Smooth muscle cell (in vitro differentiated cells): ENCODE measurements around the gene LSS. TPM values are rescaled to one million over a fixed set of nuclear protein-coding genes. Genes with fewer than 3 reads are reported as not detected.
"Not testable (repeated sequence)": the region's sequence is repeated elsewhere in the genome, so short reads cannot be mapped to it uniquely, and the experiment has no call there.

Source experiments
- DNase-seq: peaks from one replicate; lab custom pipeline; 2025; ENCODE audit not compliant: unreplicated experiment; lab: John Stamatoyannopoulos, UW
- H2AFZ ChIP-seq: fragments of 200-600 bp; sonication (generic); 2 replicates; pipeline ENCODE4 v1.6.0; 2016; ENCODE audit warnings: antibody characterized with exemption, low read depth, mild to moderate bottlenecking
- H3F3A ChIP-seq: fragments of 200-600 bp; sonication (generic); 2 replicates; pipeline ENCODE4 v1.6.0; 2017; ENCODE audit warnings: antibody characterized with exemption, low read depth
- H3K27ac ChIP-seq: fragments of 200-600 bp; sonication (generic); 2 replicates; pipeline ENCODE4 v1.5.1; 2016; ENCODE audit warnings: low read depth, mild to moderate bottlenecking
- H3K27me3 ChIP-seq: fragments of 200-600 bp; sonication (generic); 2 replicates; pipeline ENCODE4 v1.6.1; 2016; ENCODE audit warnings: low read depth, mild to moderate bottlenecking
- H3K36me3 ChIP-seq: fragments of 200-600 bp; sonication (generic); 2 replicates; pipeline ENCODE4 v1.5.1; 2016; ENCODE audit warnings: low read depth
- H3K4me1 ChIP-seq: fragments of 200-600 bp; sonication (generic); 2 replicates; pipeline ENCODE4 v1.5.1; 2016; ENCODE audit warnings: low read depth
- H3K4me2 ChIP-seq: fragments of 200-600 bp; sonication (generic); 2 replicates; pipeline ENCODE4 v1.6.0; 2016; ENCODE audit warnings: mild to moderate bottlenecking
- H3K4me3 ChIP-seq: fragments of 200-600 bp; sonication (generic); 2 replicates; pipeline ENCODE4 v1.5.1; 2016; ENCODE audit warnings: mild to moderate bottlenecking
- H3K79me2 ChIP-seq: fragments of 200-600 bp; sonication (generic); 2 replicates; pipeline ENCODE4 v1.6.0; 2016; ENCODE audit warnings: low read depth, mild to moderate bottlenecking
- H3K9ac ChIP-seq: fragments of 200-600 bp; sonication (generic); 2 replicates; pipeline ENCODE4 v1.6.0; 2016; ENCODE audit warnings: low read depth
- H3K9me3 ChIP-seq: fragments of 200-600 bp; sonication (generic); replicated peaks from 2 replicates; pipeline ENCODE4 v1.5.1; 2016; ENCODE audit warnings: low read depth
- H4K20me1 ChIP-seq: fragments of 200-600 bp; sonication (generic); 2 replicates; pipeline ENCODE4 v1.6.0; 2016; ENCODE audit warnings: low read depth
- CTCF ChIP-seq: fragments of 200-600 bp; sonication (generic); IDR thresholded peaks from 2 replicates; pipeline ENCODE4 v1.5.1; 2017; ENCODE audit warnings: borderline replicate concordance, mild to moderate bottlenecking, antibody characterized with exemption; ENCODE audit not compliant: insufficient read depth, poor library complexity, severe bottlenecking
- WGBS: methylation state at CpG from one replicate; pipeline ENCODE4 v1.1.7; 2016; ENCODE audit warnings: low lambda C conversion rate; 5-methylcytosine and 5-hydroxymethylcytosine counted together
- polyA plus RNA-seq: library from polyadenylated mRNA; unstranded; fragments of >200 nt; fragmentation: Nextera tagmentation; extraction: Ambion mirVana; gene quantifications from 2 replicates; pipeline ENCODE4 v1.2.1, GENCODE V29; 2016
- total RNA-seq: library from RNA; depleted of rRNA; stranded (reverse); fragments of >200 nt; gene quantifications from 2 replicates; pipeline ENCODE4 v1.2.3, GENCODE V29; 2014

The LSS gene
- total and polyA plus RNA-seq, 2 experiments from 2014 or later, result 21.8 to 37.7 TPM

- peak within 1 kb of the TSS; percentile 92 for H3K27ac ChIP-seq
Observed at GRCh38 chr21:46183910-46184624, 44.5 kb downstream of the LSS start, which contains the start of gene SPATC1L. TSS of gene SPATC1L (minus strand) at chr21:46184459. CDS start at chr21:46182816, 1,643 bp downstream.

DNA sequence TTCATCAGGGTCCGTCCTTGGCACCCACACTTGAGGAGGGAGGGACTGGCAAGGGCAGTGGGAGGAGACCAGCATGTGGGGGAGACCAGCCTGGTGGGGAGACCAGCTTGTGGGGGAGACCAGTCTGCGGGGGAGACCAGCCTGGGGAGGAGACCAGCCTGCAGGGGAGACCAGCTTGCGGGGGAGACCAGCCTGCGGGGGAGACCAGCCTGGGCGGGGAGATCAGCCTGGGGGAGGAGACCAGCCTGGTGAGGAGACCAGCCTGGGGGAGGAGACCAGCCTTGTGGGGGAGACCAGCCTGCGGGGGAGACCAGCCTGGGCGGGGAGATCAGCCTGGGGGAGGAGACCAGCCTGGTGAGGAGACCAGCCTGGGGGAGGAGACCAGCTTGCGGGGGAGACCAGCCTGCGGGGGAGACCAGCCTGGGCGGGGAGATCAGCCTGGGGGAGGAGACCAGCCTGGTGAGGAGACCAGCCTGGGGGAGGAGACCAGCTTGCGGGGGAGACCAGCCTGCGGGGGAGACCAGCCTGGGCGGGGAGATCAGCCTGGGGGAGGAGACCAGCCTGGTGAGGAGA lies 45.2 kb downstream of the LSS start:
- not testable (repeated sequence) for DNase-seq, H2AFZ ChIP-seq

More at GRCh38 chr21:46183910-46184624, 44.5 kb downstream of the LSS start, which contains the start of gene SPATC1L:
- Histone ChIP-seq H3K9ac (peak within 1 kb of the TSS; percentile 77), H3K4me1 (peaks cover 9% of the 10 kb centered on the region), H4K20me1 (no peaks in the 10 kb centered on the region), H3K4me2 (peak within 1 kb of the TSS; percentile 94), H3K36me3 (no peaks in the 10 kb centered on the region), H3K27me3 (no peaks in the 10 kb centered on the region), H2AFZ (peak within 1 kb of the TSS; percentile 71), H3K9me3 (no peaks in the 10 kb centered on the region), H3F3A (no peaks in the 10 kb centered on the region), H3K4me3 (peak within 1 kb of the TSS; percentile 75), H3K79me2 (no peaks in the 10 kb centered on the region)
- TF ChIP-seq CTCF, result no peak
- DNase-seq, result no peak
- WGBS, result 7% methylated on average over 22 of the region's 24 CpGs

DNA sequence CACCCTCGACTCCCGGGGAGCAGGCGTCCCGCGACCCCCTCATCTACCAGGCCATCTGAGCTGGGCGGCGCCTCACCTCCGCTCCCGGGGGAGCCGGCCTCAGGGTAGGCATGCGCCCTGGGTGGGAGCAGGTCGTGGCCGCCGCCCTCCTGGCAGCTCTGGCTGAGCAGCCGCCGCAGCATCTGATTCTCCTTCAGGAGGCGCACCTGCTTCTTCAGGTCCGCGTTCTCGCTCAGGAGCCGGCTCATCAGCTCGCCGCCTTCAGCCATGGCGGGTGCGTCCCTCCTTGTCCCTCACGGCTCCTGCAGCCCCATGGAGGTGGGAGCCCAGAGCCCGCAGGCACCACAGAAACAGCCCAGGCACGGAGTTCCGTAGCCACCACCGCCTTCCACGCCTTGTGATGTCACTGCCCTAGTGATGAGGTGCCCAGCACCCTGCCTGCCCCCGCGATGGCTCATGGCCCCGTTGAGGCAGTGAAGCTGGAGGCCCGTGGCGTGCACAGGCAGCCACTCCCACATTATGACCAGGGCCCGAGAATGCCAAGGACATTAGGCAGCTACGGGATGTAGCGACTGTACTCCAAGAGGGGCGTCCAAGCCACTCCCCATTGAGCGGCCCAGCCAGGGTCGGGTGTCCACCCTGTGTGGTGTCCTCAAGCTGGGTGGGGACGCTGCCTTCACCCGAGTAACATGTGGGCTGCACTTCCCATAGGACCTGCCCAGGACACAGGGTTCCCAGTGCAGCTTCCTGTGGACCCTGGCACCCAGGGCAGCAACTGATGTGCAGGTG lies 45.8 kb downstream of the LSS start:
- Histone ChIP-seq H3K27ac (no peak overlapping the region), H3K9ac (no peak overlapping the region), H3K36me3 (no peaks in the 10 kb centered on the region), H3K4me1 (peaks cover 3% of the 10 kb centered on the region), H4K20me1 (no peaks in the 10 kb centered on the region), H2AFZ (no peak overlapping the region), H3K79me2 (peaks cover under 1% of the 10 kb centered on the region), H3K27me3 (no peaks in the 10 kb centered on the region), H3K4me3 (no peak overlapping the region), H3F3A (no peaks in the 10 kb centered on the region), H3K9me3 (no peaks in the 10 kb centered on the region), H3K4me2 (no peak overlapping the region)
- WGBS, result 93% methylated on average over 44 of the region's 44 CpGs
- DNase-seq, result no peak
- no peak for TF ChIP-seq CTCF

More for the DNA sequence above, 45.2 kb downstream of the LSS start:
- H3K4me1 ChIP-seq, H3K79me2 ChIP-seq, H3F3A ChIP-seq, H4K20me1 ChIP-seq, H3K27me3 ChIP-seq, H3K9me3 ChIP-seq, H3K36me3 ChIP-seq, H3K27ac ChIP-seq: not testable (repeated sequence)
- H3K9ac ChIP-seq, result peak overlapping the region; percentile 65
- H3K4me2 ChIP-seq, result peak overlapping the region; percentile 84
- 79% methylated on average over 2 of the region's 13 CpGs for WGBS
- peak overlapping the region; percentile 59 for H3K4me3 ChIP-seq

- no peaks in the 10 kb centered on the region for H4K20me1 ChIP-seq
- DNase-seq, result no peak
- no peak overlapping the region for H3K9ac ChIP-seq
- H3K9me3 ChIP-seq, result no peaks in the 10 kb centered on the region
- H3K79me2 ChIP-seq, result peaks cover 7% of the 10 kb centered on the region
- H3K4me3 ChIP-seq, result no peak overlapping the region
- no peaks in the 10 kb centered on the region for H3K36me3 ChIP-seq
- 95% methylated on average over 15 of the region's 16 CpGs for WGBS
- H3K27me3 ChIP-seq, result no peaks in the 10 kb centered on the region
- H3K4me1 ChIP-seq, result peaks cover 3% of the 10 kb centered on the region
- no peak overlapping the region for H3K27ac ChIP-seq
- H3F3A ChIP-seq, result no peaks in the 10 kb centered on the region
- H2AFZ ChIP-seq, result no peak overlapping the region
- no peak for TF ChIP-seq CTCF
- H3K4me2 ChIP-seq, result no peak overlapping the region
Observed at GRCh38 chr21:46181953-46182547, 46.5 kb downstream of the LSS start.
